NCI-H774 (cell line): Measurements from ENCODE around the gene CLIP2.
A peak's percentile ranks its signal among the peaks of the same experiment; 100 is the strongest.
"Not testable (repeated sequence)": the region's sequence is repeated elsewhere in the genome, so short reads cannot be mapped to it uniquely, and the experiment has no call there.

Experiments
- DNase-seq: peaks from one replicate; lab custom pipeline; 2025; lab: John Stamatoyannopoulos, UW

CLIP2 gene

DNA sequence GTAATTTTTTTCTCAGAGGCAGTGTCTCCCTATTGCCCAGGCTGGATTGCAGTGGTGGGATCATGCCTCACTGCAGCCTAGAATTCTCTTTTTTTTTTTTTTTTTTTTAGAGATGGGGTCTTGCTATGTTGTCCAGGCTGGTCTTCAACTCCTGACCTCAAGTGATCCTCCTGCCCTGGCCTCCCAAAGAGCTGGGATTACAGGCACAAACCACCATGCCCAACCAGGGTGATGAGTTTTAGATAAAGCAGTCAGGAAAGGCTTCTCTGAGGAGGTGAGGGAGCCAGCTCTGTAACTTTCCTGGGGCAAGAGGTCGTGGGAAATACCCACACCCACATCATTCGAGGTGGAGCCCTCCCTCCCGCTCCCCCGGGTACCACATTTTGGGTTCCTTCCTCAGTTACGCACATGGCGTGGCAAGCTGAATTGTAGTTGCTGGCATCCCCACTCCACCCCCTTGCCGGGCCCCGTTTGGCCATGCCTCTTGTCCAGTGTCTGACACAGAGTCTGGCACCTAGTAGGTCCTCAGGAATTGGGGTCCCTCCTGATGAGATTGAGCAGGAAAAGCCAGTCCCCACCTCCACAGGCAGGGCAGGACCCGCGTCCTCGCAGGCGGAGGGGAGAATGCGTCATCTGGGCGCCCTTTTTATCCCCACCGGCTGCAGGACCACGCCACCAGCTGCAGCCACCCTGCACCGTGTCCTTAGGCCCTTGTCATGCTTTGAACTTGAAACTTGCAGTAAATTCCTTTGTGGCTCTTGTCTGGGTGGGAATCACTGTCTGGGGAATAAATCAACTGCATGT is 43.4 kb downstream of the CLIP2 start:
- no peak for DNase-seq

DNA sequence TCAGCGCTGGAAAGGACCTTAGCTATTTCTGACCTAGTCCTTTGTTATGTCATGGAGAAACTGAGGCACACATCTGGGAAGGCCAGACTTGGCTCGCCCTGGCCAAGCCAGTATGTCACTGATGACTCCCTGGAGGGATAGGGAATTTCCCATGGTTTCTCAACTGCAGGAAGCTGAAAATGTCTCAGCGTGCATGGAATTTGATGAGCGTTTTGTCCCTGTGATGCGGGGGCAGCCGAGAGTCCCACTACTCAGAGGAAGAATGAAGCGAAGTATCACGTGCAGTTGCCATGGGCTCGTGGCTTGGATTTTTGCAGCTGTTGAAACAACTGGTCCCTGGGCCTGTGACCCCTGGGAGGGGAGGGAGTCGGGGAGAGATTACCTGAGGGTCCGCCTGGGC is 44.8 kb downstream of the CLIP2 start:
- no peak for DNase-seq

DNA sequence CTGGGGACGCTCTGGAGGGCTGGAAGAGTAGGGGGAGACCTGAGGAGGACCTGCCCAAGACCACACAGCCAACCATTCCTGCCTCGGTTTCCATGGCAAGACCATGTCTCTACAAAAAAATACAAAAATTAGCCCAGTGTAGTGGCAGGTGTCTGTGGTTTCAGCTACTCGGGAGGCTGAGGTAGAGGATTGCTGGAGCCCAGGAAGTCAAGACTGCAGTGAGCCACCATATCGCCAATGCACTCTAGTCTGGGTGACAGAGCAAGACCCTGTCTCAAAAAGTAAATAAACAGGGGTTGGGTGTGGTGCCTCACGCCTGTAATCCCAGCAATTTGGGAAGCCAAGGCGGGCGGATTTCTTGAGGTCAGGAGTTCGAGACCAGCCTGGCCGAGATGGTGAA is 48.7 kb downstream of the CLIP2 start:
- DNase-seq: no peak

DNA sequence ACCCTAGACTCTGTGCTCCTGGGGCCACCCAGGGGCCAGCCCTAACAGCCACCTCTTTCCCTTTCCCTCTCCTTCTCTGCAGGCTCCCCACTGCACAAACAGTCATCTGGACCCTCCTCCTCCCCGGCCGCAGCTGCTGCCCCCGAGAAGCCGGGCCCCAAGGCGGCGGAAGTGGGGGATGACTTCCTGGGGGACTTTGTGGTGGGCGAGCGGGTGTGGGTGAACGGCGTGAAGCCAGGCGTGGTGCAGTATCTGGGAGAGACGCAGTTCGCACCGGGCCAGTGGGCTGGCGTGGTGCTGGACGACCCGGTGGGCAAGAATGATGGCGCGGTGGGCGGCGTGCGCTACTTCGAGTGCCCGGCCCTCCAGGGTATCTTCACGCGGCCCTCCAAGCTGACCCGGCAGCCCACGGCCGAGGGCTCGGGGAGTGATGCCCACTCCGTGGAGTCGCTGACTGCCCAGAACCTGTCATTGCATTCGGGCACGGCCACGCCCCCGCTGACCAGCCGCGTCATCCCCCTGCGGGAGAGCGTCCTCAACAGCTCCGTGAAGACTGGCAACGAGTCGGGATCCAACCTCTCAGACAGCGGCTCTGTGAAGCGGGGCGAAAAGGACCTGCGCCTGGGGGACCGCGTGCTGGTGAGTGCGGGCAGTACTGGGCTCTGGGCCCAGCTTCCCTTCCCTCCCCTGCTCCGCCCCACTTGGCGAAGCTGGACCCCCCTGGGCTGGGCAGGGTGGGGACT is 49.3 kb downstream of the CLIP2 start:
- no peak for DNase-seq

DNA sequence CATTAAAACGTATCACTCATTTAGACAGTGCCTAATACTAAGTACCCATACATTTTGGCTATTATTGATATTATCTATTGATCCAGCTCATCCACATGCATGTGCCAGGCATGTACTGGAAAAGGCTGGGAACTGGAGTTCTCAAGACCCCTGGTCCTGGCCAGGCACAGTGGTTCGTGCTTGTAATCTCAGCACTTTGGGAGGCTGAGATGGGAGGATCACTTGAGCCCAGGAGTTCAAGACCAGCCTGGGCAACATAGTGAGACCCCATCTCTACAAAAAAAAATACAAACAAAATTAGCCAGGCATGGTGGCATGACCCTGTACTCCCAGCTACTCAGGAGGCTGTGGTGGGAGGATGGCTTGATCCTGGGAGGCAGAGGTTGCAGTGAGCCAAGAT is 50.4 kb downstream of the CLIP2 start:
- not testable (repeated sequence) for DNase-seq

DNA sequence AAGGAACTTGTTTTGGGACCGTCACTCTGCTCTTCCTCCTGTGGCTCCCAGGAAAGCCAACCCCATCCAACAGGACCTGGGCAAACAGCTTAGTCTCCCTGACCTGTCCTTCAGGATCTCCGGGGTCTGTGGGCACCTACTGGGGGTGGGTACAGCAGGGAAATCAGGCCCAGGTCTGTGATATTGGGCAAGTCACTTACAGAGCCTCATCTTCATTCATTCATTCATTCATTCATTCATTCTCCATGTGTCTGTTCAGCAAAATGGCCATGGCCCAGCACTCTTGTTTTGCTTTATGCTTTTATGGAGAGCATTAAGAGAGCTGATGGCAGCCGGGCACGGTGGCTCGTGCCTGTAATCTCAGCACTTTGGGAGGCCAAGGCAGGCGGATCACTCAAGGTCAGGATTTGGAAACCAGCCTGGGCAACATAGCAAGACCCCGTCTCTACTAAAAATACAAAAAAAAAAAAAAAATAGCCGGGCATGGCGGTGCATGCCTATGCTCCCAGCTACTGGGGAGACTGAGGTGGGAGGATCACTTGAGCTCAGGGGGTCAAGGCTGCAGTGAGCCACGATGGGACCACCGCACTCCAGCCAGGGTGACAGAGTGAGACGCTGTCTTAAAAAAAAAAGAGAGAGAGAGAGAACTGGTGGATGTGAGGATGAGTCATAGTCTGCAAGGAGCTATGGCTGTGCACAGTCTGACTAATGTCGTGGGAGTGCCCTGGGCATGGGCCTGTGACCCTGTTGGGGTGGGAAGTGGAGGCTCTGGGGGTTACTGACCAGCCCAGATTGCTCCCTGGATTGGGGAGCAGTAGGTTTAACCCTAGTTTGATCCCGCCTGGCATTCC is 54.3 kb downstream of the CLIP2 start:
- DNase-seq: no peak

DNA sequence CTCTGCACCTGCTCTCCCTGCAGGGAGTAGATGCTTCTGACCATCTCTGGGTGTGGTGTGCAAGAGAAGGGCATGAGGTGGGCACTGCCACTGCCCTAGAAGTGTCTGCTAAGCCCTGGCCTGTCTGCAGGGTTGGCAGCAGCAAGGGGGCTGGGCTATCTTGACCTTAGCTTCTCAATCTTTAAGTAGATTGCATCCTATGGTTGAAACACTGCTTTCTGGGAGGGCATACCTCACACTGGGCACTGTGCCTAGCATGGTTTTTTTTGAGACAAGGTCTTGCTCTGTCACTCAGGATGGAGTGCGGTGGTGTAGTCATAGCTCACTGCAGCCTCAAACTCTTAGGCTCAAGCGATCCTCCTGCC is 54.9 kb downstream of the CLIP2 start:
- DNase-seq: no peak

DNA sequence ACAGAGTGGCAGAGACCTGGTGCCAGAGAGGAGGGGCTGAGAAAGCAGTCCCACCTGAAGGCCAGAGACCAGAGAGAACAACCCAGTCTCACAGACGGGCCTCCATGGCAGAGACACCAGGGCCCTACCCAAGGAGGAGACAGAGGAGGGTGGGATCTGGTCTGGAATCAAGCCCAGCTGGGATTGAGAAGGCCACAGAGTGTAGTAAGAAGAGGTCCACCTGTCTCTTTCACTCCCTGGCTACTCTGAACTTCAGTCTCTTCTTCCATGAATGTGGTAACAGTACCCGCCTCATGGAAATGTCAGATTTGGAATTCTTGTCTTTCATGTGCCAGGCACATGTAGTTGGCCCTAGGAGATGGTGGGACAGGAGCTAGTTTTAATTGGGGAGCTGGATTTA is 55.6 kb downstream of the CLIP2 start:
- DNase-seq: no peak

DNA sequence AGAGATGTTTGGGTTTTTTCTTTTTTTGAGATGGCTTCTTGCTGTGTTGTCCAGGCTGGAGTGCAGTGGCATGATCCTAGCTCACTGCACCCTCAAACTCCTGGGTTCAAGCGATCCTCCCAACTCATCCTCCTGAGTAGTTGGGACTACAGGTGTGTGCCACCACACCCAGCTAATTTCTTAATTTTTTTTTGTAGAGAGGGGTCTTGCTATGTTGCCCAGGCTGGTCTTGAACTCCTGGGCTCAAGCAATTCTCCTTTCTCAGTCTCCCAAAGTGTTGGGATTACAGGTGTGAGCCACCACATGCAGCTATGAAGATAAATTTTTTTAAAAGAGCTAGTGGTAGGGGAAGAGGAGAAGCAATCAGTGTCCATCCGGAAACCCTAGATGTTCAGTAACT is 56.8 kb downstream of the CLIP2 start:
- no peak for DNase-seq

DNA sequence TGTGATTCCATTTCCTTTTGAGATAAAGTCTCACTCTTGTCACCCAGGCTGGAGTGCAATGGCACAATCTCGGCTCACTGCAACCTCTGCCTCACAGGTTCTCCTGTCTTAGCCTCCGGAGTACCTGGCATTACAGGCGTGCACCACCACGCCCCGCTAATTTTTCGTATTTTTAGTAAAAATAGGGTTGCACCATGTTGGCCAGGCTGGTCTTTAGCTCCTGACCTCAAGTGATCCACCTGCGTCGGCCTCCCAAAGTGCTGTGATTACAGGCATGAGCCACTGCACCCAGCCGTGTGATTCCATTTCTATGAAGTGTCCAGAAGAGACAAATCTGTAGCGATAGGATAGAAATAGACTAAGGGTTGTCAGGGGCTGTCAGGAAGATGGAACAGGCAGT is 60.4 kb downstream of the CLIP2 start:
- no peak for DNase-seq

DNA sequence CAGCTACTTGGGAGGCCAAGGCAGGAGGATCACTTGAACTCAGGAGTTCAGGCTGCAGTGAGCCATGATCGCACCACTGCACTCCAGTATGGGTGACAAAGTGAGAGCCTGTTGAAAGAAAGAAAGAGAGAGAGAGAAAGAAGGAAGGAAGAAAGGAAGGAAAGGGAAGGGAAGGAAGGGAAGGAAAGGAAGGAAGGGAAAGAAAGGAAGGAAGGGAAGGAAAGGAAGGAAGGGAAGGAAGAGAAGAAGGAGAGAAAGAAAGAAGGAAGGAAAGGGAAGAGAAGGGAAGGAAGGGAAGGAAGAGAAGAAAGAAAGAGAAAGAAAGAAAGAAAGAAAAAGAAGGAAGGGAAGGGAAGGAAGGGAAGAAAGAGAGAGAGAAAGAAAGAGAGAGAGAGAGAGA is 61.5 kb downstream of the CLIP2 start:
- DNase-seq: no peak

DNA sequence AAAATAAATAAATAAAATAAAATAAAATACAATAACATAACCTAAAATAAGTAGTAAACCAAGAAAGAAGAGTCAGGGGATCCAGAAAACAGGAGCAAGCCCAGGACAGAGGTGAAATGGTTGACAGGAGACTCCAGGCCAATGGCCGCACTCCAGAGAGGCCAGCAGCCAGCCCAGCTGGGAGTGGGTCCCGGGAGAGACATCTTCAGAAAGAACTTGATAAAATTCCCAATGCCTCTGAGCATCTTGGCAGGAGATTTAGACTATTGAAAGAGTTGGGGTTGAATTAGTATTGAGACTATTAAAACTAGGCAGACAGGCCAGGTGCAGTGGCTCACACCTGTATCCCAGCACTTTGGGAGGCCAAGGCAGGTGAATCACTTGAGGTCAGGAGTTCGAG is 62.6 kb downstream of the CLIP2 start:
- no peak for DNase-seq

DNA sequence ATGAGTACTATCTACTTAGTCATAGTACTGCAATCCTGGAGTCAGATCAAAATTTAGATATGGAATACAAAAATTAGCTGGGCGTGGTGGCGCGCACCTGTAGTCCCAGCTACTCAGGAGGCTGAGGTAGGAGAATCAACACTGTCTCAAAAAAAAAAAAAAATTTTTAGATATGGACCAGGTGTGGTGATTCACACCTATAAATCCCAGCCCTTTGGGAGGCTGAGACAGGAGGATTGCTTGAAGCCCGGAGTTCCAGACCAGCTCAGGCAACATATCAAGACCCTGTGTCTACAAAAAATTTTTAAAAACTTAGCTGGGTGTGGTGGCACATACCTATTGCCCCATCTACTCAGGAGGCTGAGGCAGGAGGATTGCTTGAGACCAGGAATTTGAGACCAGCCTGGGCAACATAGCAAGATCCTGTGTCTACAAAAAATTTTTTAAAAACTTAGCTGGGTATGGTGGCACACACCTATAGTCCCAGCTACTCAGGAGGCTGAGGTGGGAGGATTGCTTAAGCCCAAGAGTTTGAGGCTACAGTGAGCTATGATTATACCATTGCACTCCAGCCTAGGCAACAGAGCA is 63.4 kb downstream of the CLIP2 start:
- DNase-seq: not testable (repeated sequence)

DNA sequence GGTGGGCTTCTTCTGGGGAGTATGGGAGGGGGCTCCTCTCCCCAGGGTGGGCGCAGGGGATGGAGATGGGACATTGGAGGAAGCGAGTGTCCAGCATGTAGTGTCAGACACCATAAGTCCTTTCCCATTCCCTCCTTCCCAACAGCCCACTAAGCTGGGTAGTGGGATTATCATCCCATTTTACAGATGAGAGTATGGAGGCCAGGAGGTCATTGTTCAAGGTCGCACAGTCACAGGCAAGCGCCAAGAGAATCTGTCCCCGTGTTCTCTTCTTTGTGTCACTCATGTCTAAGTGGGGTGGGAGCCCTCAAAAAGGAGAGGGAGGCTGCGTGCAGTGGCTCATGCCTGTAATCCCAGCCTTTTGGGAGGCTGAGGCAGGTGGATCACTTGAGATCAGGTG is 64.8 kb downstream of the CLIP2 start:
- no peak for DNase-seq

DNA sequence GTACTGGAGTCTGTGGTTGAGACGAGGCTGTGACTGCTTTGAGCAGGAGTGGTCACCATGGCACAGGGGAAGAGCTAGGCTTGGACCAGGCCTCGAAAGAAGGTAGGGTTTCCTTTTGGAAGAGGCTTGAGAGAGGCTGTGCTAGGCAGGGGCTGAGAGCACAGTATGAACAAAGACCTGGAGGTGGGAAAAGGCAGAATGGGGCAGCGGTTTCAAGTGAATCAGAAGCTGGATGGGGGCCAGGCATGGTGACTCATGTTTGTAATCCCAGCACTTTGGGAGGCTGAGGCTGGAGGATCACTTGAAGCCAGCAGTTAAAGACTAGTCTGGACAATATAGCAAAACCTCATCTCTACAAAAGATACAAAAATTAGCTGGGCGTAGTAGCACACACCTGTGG is 65.9 kb downstream of the CLIP2 start:
- DNase-seq: no peak

DNA sequence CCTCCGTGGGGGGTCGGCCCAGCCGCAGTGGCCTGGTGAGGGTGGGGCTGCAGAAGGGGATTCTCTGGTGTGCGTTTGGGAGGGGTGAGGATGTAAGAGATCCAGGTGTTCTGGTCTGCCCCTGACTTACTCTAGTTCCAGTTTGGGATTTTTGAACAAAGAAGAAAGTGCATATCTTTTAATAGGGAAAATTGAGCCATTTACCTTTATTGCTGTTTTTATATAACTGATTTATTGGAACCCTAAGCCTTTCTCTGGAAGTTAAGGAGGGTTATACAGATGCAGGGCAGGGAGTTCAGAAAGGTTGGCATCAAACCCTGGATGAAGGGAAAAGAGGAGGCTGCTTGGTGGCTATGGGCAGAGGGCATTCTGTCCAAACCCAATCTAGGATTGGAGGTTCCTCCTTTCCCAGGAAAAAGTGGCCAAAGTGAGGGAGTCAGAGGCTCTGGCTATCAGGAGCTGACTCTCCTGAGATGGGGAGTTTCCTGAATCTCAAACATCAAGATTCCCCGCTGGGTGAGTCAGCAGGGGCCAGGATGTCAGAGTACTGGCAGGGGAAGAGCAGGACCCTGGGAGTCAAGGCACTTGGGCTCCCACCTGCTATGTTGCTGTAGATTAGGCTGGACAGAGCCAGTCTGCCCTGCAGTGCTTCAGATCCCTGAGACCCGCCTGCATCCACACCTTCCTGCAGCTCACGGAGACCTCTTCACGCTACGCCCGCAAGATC is 67.5 kb downstream of the CLIP2 start:
- no peak for DNase-seq

DNA sequence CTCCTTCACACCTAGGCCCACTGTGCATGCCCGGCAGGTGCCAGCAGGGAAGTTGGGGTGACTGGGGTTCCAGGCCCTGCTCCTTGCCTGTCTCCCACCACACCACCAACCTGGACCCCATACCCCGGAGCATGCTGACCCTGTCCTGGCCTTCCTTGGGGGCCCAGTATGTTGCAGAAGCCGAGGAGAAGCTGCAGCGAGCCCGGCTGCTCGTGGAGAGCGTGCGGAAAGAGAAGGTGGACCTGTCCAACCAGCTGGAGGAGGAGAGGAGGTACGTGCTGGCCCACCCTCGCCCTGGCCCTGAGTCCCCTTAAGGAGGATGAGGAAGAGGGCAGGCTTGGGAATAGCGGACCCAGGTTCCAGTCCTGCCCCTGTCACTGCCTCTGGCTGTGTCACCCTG is 70.8 kb downstream of the CLIP2 start:
- DNase-seq: no peak

DNA sequence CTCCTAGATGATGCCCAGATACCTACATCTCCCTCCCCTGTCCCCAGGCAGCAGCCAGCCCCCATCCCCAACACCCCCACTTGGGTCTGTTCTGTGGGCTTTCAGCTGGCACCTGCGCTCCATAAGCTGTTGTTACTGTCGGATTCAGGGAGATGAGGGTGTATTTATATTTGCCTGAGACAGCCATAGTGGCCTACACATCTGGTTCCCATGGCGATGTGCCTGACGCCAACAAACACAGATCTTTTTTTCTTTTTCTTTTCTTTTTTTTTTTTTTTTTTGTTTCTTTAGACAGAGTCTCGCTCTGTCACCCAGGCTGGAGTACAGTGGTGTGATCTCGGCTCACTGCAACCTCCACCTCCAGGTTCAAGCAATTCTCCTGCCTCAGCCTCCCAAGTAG is 73.1 kb downstream of the CLIP2 start:
- no peak for DNase-seq

DNA sequence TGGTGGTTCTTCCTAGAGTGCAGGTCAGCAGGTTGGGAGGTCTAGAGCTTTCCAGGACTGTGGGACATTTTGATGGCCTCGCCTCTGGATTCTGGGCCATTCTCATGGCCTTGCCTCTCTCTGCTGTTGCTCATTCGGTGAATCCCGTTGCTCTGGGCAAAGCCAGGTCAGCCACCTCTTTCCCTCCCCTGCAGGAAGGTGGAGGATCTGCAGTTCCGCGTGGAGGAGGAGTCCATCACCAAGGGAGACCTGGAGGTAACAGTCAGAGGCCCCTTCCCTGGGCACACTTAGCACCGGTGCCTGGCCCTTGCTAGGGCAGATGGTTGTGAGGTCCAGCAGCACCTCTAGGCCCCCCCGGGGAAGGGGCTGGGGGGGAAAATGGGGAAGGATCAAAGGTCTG is 74.9 kb downstream of the CLIP2 start:
- no peak for DNase-seq

DNA sequence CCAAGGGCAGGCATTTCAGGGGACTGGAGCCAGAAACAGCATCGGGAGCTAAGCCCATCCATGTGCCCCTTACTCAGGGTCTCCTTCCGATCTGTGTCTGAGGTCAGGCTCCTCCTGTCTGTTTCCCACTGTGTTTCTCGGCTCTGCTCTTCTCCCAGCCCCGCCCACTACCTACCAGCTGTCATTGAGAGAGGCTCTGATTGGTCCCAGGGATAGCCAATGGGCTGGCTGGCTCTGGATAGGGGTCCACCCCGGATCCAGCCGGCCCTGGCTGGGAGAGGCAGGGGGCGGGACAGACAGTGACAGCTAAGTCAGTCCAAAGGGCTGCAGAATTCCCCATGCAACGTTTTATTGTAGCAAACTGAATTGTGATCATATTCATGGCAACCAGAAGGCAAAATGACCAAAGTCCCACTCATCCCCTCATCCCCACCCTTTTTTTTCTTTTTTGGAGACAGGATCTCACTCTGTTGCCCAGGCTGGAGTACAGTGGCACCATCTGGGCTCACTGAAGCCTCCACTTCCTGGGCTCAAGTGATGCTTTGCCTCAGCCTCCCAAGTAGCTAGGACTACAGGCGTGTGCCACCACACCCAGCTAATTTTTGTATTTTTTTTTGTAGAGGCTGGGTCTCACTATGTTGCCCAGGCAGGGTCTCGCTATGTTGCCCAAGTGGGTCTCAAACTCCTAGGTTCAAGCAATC is 76.3 kb downstream of the CLIP2 start:
- peak; percentile 31 for DNase-seq
